Left ventricle myocardium superior (tissue), 1 donor: ENCODE results near the gene APOBR. TPM values are rescaled to one million over a fixed set of nuclear protein-coding genes. Genes with fewer than 3 reads are reported as not detected.
"Not testable (repeated sequence)": the region's sequence is repeated elsewhere in the genome, so short reads cannot be mapped to it uniquely, and the experiment has no call there.

ENCODE experiments used
- ATAC-seq: fragments of 200-7000 bp; cut with Tn5 transposase; one replicate; pipeline ENCODE4 v1.9.1; 2020; ENCODE audit warnings: mild to moderate bottlenecking, moderate library complexity
- DNase-seq: peaks from one replicate; pipeline ENCODE4 v3.0.0-alpha.2; 2020
- intact Hi-C: fragments of 100-400 bp; cut with micrococcal nuclease; formaldehyde crosslinking; loops from one replicate; pipeline ENCODE4 v1.11.0; 2022
- total RNA-seq: library from RNA; stranded (reverse); fragmentation: NEBNext Ultra II Directional; extraction: Animal tissue kit (Norgen Biotek cat#: 25700); gene quantifications from one replicate; pipeline ENCODE4 v1.2.1, GENCODE V29; 2021
- donor health status: DM: no; HTN: yes; CAD: no; lungs with severe emphysema.

APOBR gene
- total RNA-seq, 1 donor from 2014 or later = 0.47 TPM

DNA sequence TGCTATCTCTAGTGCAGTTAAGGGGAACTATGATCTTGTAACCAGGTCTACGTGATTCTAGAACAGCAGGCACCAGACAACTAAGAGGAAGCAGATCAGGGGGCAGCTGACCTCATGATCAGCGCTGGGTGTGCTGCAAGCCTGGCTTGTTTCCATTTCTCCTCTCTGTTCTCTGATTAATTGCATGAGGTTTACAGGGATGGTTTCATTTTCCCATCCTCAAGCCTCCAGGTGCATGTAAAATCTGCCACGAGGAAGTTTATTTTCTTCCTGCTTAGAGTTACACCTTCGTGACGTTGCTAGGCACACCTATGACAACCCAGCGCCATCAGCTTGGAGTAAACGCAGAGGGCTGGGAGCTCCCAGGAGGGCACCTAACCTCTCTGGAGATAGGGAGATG is 48.6 kb downstream of the APOBR start:
- intact Hi-C loops = no loop called here

DNA sequence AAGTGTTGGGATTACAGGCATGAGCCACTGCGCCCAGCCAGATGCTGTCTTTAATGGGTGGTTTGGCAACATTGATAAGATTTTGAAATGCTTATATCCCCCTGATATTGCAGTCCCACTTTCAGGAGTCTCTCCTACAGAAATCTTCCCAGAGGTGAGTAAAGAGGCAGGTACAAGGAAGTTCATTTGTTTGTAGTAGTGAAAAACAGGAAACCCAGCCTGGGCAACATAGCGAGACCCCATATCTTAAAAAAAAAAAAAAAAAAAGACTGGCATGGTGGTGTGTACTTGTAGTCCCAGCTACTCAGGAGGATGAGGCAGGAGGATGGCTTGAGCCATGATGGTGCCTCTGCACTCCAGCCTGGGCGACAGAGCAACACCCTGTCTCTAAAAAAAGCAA is 50.6 kb downstream of the APOBR start:
- DNase-seq (no peak), ATAC-seq (no peak)
- intact Hi-C loops = no loop called here

More for the DNA sequence above, 48.6 kb downstream of the APOBR start:
- DNase-seq = no peak
- no peak for ATAC-seq

DNA sequence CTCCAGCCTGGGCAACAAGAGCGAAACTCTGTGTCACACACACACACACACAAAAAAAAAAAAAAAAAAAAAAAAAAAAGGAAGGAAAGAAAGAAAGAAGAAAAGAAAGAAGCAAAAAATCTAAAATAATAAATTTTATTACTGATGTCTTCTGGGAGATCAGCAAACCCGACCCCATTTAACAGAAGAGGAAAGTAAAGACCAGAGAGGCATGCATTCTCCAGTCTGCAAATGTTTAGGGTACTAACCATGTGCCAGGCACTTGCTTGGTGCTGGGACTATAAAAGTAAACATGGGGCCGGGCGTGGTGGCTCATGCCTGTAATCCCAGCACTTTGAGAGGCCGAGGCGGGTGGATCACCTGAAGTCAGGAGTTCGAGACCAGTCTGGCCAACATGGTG is 51.5 kb downstream of the APOBR start:
- DNase-seq, intact Hi-C loops, ATAC-seq: not testable (repeated sequence)

DNA sequence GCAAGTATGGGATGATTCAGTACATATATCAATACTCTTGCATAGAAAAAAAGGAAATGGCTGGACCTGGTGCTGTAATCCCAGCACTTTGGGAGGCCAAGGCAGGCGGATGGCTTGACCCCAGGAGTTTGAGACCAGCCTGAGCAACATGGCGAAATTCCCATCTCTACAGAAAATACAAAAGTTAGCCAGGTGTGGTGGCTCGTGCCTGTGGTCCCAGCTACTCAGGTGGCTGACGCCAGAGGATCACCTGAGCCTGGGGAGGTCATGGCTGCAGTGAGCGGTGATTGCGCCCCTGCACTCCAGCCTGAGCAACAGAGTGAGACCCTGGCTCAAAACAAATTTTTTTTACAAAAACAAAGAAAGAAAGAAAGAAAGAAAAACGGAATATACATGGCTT is 52.2 kb downstream of the APOBR start:
- no peak for ATAC-seq
- intact Hi-C loops = no loop called here
- no peak for DNase-seq

DNA sequence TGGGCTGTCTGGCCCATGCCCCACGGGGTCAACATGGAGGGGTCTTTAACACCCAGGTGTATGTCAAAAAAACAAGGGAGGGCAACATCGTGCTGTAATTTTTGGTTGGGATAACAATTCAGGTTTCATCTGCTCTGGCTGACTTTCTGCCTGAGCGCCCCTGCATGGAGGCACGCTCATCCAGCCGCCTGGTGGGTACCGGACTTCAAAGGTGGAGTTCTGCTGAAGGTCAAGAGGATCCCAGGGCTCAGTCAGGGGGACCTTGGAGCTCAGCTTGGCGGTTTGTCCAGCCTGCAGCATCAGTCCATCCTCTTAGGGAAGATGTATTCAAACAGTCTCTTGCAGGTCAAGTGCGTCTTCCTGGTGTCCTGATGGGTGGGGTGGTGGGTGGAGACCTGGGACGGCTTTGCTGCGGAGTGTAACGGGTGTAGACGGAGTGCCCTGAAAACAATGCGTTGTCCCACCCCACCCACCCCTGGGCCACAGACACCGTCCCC is 53.9 kb downstream of the APOBR start:
- ATAC-seq = no peak
- no peak for DNase-seq
- intact Hi-C loops = no loop called here

Other genes with a start within 250 kb of the APOBR start
- gene SBK1, start 202.1 kb upstream of the APOBR start, total RNA-seq = 2.8 TPM
- 0.40 TPM for gene NPIPB6, start 131.1 kb upstream of the APOBR start, total RNA-seq
- gene EIF3CL, start 90.8 kb upstream of the APOBR start, total RNA-seq = 28.2 TPM
- gene NPIPB7, start 22.3 kb upstream of the APOBR start, total RNA-seq = not detected
- gene CLN3, start 2.6 kb upstream of the APOBR start, total RNA-seq = 13.4 TPM
- not detected for gene IL27, start 12.2 kb downstream of the APOBR start, total RNA-seq
- 37.2 TPM for gene NUPR1, start 44.3 kb downstream of the APOBR start, total RNA-seq
- 20.4 TPM for gene SGF29, start 59.3 kb downstream of the APOBR start, total RNA-seq
- gene SULT1A2, start 102.4 kb downstream of the APOBR start, total RNA-seq = 1.1 TPM
- gene SULT1A1, start 115.4 kb downstream of the APOBR start, total RNA-seq = 15.5 TPM
- gene NPIPB8, start 143.4 kb downstream of the APOBR start, total RNA-seq = not detected
- gene EIF3C, start 216.8 kb downstream of the APOBR start, total RNA-seq = 433 TPM